Spleen (tissue), 7 donors: ENCODE measurements around the gene MCM3AP.

Experiments
- CTCF ChIP-seq, 11 experiments: fragments of 200-600 bp in 7 of 11; fragments of 450-650 bp in 4 of 11; sonication (generic) in 4 of 11; IDR thresholded peaks in 8 of 11; conservative IDR thresholded peaks in 3 of 11; 1 replicate in 7 of 11; 2 replicates in 4 of 11; pipeline versions ENCODE4 v1.4.0 to v1.8.0; 2016 to 2021; ENCODE audit warnings: antibody characterized with exemption in 11 of 11, inconsistent platforms in 4 of 11, mild to moderate bottlenecking in 1 of 11
- POLR2A ChIP-seq, 3 donors: fragments of 450-650 bp; IDR thresholded peaks; one replicate each; pipeline ENCODE4 v1.5.1; 2017; ENCODE audit warnings: antibody characterized with exemption in 3 of 3, mild to moderate bottlenecking in 1 of 3
- donor health status: DM: no; HTN: no; CAD: no; lungs with moderate emphysema.
- donor health status: DM: no; HTN: no; CAD: no.
- donor health status: DM: no; HTN: no; CAD: no.

GRCh38 chr21:46304437-46304836 is 19.0 kb upstream of the MCM3AP start:
- no peak for TF ChIP-seq CTCF (IDR thresholded peaks at IDR 0.05 in 8 of 11, conservative IDR thresholded peaks at IDR 0.05 in 3 of 11)
- no peak for TF ChIP-seq POLR2A (IDR thresholded peaks at IDR 0.05)
